Stimulated activated naive CD8-positive, alpha-beta T cell treated with anti-CD3 and anti-CD28 coated beads, Interleukin-15, Interleukin-2, amounts not matched to agents 100 U/mL and 50 U/mL, for 24 hours (primary cell): ENCODE data around the gene TMEM107.
A peak's percentile ranks its signal among the peaks of the same experiment; 100 is the strongest.

ENCODE experiments used
- ATAC-seq: fragments of 150-1000 bp; cut with Tn5 transposase; one replicate; pipeline ENCODE4 v1.10.0; 2021
- DNase-seq: peaks from one replicate; pipeline ENCODE4 v3.0.0; 2021

Gene TMEM107

DNA sequence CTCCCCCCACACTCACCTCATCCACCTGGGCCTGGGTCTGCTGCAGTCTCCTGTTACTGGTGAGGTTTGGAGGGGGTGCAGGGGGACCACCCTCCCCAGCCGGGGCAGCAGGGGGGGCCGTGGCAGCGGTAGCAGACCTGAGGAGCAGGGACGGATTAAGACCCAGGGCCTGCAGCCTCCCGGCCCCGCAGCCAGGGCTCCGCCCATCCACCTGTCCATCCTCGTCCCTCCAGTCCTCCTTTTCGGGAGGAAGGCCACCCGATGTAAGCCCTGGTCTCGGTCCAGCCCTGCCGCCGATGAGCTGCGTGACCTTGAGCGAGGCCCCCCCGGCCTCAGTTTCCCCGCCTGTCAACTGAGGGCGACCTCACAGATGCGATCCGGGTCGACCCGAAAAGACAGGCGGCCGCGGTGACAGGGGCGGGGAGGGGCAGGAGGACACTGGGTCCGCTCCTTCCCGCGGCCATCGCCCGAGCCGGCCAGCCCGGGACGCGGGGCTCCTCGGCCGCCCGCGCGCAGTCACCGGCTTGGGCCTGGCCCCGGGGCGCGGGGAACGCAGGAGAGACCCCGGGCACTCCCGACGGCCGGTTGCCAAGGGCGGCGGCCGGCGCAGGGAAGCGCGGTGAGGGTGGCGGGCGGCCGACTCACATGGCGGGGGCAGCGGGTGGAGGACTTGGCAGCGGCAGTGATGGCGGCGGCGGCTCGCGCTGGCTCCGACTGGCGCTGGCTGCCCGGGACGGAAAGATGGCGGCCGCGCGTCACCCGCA is 13.8 kb downstream of the TMEM107 start, which contains the start of gene VAMP2:
TSS of gene VAMP2 (minus strand) at position 716 of the 764 bp plus-strand sequence. CDS start at position 647, 69 bp downstream.
- ATAC-seq (peak; percentile 38), DNase-seq (peak; percentile 87)

- DNase-seq: no peak
- no peak for ATAC-seq
Measured at GRCh38 chr17:8161289-8162232, 14.6 kb downstream of the TMEM107 start.

DNA sequence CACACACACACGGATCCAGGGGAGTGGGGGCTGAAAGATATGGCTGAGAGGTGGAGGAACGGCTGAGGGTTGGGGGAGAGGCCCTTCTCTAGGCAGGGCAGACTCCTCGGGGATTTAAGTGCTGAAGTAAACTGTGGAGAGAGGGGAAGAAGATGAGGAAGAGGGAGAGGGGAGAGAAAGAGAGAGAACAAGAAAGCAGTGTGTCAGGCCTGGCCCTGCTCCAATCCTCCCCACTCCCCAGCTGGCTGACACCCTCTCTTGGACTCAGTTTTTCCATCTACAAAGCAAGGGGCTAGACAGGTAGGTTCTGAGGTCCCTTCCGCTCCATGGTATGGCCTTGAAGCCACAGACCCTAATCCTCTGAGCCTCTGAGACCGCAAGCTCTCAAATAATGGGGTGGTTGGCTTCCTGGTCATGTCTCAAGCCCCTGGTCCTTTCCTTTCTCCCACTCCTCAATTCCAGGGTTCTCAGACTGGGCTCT is 15.4 kb downstream of the TMEM107 start:
- ATAC-seq: no peak

GRCh38 chr17:8160224-8160577 is 16.0 kb downstream of the TMEM107 start:
- ATAC-seq: no peak
- no peak for DNase-seq

More for the DNA sequence above, 15.4 kb downstream of the TMEM107 start:
- peak; percentile 46 for DNase-seq

- ATAC-seq: no peak
Measured at GRCh38 chr17:8159459-8160223, 16.5 kb downstream of the TMEM107 start.

GRCh38 chr17:8159032-8159400 is 17.2 kb downstream of the TMEM107 start:
- ATAC-seq: no peak
- DNase-seq: no peak

More at GRCh38 chr17:8159459-8160223, 16.5 kb downstream of the TMEM107 start:
- DNase-seq: no peak

- peak; percentile 11 for ATAC-seq
- peak; percentile 95 for DNase-seq
Measured at GRCh38 chr17:8158267-8159031, 17.7 kb downstream of the TMEM107 start.

GRCh38 chr17:8156246-8156992 is 19.8 kb downstream of the TMEM107 start:
- ATAC-seq (peak; percentile 74), DNase-seq (peak; percentile 100)

- ATAC-seq (no peak), DNase-seq (no peak)
Measured at GRCh38 chr17:8155996-8156245, 20.3 kb downstream of the TMEM107 start.

- DNase-seq (no peak), ATAC-seq (no peak)
Measured at GRCh38 chr17:8155231-8155995, 20.8 kb downstream of the TMEM107 start.

DNA sequence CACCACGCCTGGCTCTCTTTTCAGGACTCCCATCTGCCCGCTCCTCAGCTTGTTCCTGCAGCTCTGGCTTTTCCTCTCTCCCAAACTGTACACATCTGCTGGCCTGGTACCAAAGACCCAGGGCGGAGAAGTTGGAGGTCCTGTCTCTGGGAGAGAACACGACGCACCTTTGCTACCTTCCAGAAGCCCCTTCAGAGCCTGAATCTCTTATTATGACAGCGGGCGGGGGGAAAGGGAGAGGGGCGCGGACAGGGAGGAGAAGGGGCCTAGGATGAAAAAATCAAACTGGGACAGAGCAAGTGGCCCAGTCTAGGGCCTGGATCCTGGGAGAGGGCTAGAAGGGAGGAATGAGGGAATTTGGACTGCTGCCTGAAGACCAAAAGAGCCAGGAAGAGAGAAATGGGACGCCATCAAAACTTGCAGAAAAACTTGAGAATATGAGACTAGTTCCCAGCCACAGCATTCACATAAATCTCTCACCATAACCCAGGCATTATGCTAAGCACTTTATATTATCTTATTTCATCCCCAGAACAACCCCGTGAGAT is 21.5 kb downstream of the TMEM107 start:
- DNase-seq (no peak), ATAC-seq (no peak)

GRCh38 chr17:8153957-8154607 is 22.1 kb downstream of the TMEM107 start:
- ATAC-seq (peak; percentile 8), DNase-seq (peak; percentile 95)

DNA sequence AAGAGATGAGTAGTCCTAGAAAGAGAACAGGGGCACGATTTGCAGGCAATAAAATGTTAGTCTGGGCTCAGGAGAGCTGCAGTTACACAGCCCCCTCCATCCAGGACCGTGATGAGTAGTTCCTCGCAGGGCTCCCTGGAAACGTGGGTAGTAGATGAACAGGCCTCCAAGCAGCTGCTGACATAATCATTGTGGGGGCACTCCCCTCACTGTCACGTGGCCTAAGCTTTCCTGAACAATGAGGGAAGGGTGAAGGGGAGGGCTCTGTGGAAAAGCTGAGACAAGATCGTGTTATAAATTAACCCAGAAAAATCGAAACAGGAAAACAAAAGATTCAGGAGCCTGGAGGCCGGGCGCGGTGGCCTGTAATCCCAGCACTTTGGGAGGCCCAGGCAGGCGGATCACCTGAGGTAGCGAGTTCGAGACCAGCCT is 22.6 kb downstream of the TMEM107 start:
- ATAC-seq (peak; percentile 27), DNase-seq (peak; percentile 77)

DNA sequence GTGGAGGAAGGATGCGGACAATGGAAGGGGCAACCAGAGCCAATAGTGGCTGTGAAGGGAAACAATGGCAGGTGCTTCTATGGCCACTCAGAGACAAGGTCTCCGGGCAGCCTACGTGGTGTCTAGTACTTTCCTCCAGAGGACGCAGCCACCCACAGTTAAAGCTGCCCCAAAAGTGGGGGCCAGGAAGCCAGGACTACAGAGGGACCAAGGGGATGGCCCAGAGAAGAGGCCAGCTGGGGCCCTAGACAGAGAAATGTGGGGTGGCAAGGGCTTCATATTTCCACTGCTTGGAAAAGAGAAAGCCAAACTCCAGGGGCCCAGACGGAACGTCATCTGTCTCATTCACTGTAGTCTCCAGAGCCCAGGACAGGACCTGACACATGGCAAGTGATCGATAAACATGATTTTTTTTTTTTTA is 23.1 kb downstream of the TMEM107 start:
- no peak for DNase-seq
- no peak for ATAC-seq

DNA sequence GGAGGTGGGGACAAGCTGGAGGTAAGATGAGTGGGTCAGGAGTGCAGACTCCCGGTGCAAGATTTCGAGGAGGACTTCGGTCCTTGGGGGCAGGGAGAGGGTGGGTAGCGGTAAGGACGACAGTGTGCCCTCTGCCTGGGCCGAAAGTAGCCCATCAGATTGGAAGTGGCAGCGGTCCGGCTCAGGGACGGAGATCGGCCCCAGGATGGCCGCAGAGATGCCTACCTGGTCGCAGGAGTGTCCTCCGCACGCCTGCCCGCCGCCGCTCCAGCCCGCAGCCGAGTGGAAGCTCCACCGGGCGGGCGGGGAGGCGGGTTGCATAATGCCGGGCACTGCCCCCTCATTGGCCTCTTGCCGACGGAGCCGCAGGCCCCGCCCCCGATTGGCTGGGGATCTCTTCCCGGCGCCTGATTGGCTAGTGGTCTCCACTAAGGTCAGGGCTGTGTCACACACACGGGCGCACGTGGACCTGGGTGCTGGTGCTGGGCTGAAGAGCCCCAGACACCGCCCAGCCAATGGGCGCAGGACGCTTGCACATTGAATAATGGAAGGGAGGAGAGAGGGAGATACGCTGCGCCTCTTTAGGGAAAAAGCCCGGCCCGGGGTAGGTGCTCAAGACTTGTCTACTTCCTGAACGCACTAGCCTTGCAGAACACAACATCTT is 23.9 kb downstream of the TMEM107 start, which contains the start of gene PER1:
TSS of gene PER1 (minus strand) at position 293 of the 664 bp plus-strand sequence. CDS start 1,698 bp downstream, outside the sequence.
- peak; percentile 96 for DNase-seq
- ATAC-seq: peak; percentile 33

DNA sequence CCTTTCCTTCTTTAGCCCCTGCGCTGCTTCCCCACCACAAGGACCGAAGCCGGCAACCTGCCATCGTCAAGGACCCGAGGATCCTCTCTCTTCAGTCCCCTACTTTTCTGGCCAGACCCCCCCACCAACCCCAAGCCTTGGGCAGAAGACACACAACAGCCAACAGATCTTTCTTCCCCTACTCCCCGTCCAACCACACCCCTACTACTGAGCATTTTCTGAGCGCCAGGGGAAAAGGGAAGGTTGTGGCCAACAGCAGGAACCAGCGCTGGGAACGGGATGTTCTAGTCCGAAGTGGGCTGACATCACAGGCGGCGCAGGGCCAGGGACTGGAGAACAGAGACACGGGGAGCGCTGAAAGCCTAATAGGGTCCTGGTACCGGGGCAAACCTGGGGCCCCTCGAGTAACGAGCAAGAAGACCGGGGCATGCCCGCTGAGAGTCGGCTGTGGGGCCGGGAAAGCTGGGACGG is 24.5 kb downstream of the TMEM107 start:
- no peak for ATAC-seq
- DNase-seq: peak; percentile 60

DNA sequence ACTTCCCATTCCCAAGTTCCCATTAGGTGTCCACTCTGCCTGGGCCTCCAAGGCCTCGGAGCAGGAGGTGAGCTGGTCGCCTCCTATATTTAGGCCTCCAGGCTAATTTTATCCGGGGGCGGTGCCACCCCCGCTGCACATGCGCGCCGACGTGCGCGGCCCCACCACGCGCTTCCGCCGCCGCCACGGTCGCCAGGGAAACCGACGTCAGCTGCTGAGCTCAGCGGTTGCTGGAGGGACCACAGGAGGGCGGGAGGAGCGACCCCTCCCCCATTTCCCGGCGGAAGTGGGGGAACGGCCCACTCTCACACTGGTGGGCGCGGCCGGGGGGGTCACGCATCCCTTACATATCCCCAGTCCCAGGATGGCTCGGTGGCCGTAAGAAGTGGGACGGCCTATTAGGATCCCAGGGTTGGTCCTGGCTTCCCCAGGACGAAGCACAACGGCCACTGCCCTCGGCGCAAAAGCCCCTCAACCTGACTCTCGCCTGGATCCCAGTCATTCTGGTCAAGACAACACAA is 25.0 kb downstream of the TMEM107 start:
- peak; percentile 93 for DNase-seq

More for the DNA sequence above, 25.0 kb downstream of the TMEM107 start:
- peak; percentile 25 for ATAC-seq
